ENCODE results near the gene PPP2R2B. TPM values are rescaled to one million over a fixed set of nuclear protein-coding genes. Genes with fewer than 3 reads are reported as not detected.

PPP2R2B gene
- total and polyA plus RNA-seq, 3 donors from 2014 or later: 9.8 to 36.6 (median 32.0) TPM

DNA sequence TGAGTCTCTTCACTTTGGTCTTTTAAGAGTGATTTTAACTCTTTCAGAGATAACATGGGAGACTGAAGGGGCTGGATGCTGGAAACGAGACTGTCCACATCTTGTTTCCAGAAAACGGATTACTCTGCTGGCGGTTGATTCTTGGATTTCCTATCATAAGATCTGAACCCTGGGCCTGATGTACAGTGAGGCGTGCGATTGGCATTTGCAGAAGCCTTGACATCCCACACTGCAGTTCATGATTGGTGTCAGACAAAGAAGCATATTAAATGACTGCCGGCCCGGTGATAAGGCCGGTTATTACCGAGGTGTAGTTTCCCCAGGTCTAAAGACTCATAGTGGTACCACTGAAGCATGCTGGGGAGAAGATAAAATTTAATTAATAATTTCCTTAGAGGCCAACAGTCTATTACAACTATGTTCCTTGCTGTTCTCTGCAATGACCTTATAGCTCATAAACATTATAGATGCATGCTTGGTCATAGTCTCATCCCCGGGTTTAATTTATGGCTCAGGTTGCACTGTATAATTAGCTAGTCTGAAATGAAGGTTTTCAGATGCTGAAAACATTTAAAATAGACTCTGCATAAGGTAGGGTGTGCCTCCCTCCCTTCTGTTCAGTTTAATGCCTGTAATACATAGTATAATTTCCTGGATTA, 99.2 kb downstream of the PPP2R2B start:
- Histone ChIP-seq H3K4me1 (no peaks in the 10 kb centered on the region), H3K27ac (no peak overlapping the region), H3K36me3 (ENCODE audit: low read depth, missing control alignments) (no peaks in the 10 kb centered on the region), H3K27me3 (no peaks in the 10 kb centered on the region), H3K9me3 (no peaks in the 10 kb centered on the region), H3K4me3 (no peak overlapping the region)
- intact Hi-C loops (cut with DNase I; ENCODE audit: low total_unique reads): no loop called here
- TF ChIP-seq, protein P1, sequence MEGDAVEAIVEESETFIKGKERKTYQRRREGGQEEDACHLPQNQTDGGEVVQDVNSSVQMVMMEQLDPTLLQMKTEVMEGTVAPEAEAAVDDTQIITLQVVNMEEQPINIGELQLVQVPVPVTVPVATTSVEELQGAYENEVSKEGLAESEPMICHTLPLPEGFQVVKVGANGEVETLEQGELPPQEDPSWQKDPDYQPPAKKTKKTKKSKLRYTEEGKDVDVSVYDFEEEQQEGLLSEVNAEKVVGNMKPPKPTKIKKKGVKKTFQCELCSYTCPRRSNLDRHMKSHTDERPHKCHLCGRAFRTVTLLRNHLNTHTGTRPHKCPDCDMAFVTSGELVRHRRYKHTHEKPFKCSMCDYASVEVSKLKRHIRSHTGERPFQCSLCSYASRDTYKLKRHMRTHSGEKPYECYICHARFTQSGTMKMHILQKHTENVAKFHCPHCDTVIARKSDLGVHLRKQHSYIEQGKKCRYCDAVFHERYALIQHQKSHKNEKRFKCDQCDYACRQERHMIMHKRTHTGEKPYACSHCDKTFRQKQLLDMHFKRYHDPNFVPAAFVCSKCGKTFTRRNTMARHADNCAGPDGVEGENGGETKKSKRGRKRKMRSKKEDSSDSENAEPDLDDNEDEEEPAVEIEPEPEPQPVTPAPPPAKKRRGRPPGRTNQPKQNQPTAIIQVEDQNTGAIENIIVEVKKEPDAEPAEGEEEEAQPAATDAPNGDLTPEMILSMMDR (IDR thresholded peaks at IDR 0.05): no peak
- TF ChIP-seq POLR2A (IDR thresholded peaks at IDR 0.05): no peak
- 47 to 60% methylated on average over 10 of the region's 10 CpGs for WGBS, 2 donors
- DNase-seq: no peak

DNA sequence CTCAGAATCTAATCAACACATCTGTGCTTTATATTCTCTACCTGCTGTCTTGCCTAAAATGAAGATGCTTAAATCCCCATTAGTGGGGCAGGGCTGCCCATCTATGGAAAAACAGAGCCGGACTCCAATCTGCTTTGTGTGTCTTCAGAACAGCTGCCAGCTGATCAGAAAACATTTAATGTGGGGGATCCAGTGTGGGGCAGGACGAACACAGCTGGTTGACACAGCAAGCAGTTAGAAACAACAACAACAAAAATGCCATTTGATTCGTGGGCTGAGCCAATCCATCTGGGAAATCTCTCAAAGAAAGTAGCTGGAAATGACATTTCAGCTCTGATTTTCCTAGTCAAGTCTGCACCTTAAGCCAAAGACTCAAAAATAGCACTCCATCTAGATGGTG, 99.8 kb downstream of the PPP2R2B start:
- no peaks in the 10 kb centered on the region for H3K36me3 ChIP-seq (ENCODE audit: low read depth, missing control alignments)
- DNase-seq: no peak
- WGBS, 2 donors: 33 to 44% methylated on average over 3 of the region's 3 CpGs
- H3K4me1 ChIP-seq: no peaks in the 10 kb centered on the region
- TF ChIP-seq, protein P1 (IDR thresholded peaks at IDR 0.05): no peak
- TF ChIP-seq POLR2A (IDR thresholded peaks at IDR 0.05): no peak
- no peaks in the 10 kb centered on the region for H3K9me3 ChIP-seq
- intact Hi-C loops (cut with DNase I; ENCODE audit: low total_unique reads): no loop called here
- H3K4me3 ChIP-seq: no peak overlapping the region
- no peaks in the 10 kb centered on the region for H3K27me3 ChIP-seq
- no peak overlapping the region for H3K27ac ChIP-seq

DNA sequence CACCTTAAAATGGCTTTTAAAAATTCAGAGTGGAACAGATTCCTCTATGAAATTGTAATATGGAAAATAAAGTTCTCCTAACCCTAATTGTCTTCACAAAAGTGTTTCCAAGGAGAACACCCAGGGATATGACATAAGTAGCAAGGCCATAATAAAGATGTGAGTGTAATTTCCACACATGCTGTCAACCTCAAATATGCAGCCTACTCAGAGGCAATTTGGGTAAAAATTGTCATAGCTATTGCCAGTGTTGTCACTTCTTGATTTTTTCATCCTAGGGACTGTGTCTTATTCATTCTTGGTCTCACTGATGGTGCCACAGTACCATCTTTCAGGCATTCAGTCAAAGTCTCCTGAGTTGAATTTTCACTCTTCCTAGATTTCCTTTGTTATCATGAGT, 100.3 kb downstream of the PPP2R2B start:
- Histone ChIP-seq H3K36me3 (ENCODE audit: low read depth, missing control alignments) (no peaks in the 10 kb centered on the region), H3K4me1 (no peaks in the 10 kb centered on the region), H3K9me3 (no peaks in the 10 kb centered on the region), H3K4me3 (no peak overlapping the region), H3K27ac (no peak overlapping the region), H3K27me3 (no peaks in the 10 kb centered on the region)
- TF ChIP-seq, protein P1 (IDR thresholded peaks at IDR 0.05): no peak
- TF ChIP-seq POLR2A (IDR thresholded peaks at IDR 0.05): no peak
- intact Hi-C loops (cut with DNase I; ENCODE audit: low total_unique reads): no loop called here
- no peak for DNase-seq

DNA sequence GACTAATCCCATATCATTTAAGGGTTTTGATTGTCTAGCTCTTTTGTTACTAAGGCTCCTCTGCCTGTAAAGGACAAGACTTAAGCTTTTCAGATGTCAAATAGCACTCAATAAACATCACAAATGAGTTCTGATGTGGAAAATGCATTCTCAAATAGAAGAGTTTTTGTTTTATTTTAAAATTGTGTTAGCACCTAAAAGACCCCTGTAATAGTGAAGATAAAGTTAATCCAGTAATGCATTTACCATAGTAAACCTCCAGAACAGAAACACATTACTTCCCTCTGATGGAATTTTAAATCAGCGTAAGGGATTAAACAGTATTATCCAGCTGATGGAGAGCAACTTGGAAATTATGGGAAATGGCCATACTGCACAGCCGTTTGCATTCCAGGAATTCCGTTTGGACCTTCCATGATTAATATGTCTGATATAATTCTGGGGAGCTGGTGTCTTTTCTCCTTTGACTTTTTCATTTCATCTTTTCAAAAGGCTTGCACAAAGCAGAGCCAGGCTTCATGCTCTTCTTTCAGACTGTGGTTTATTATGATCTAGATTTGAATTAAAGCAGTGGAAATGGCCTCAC, 105.6 kb downstream of the PPP2R2B start:
- no peak for DNase-seq
- H3K36me3 ChIP-seq (ENCODE audit: low read depth, missing control alignments): no peaks in the 10 kb centered on the region
- no peaks in the 10 kb centered on the region for H3K9me3 ChIP-seq
- no peaks in the 10 kb centered on the region for H3K27me3 ChIP-seq
- H3K27ac ChIP-seq: no peak overlapping the region
- no peaks in the 10 kb centered on the region for H3K4me1 ChIP-seq
- intact Hi-C loops (cut with DNase I; ENCODE audit: low total_unique reads): no loop called here
- H3K4me3 ChIP-seq: no peak overlapping the region
- 33 to 50% methylated on average over 3 of the region's 3 CpGs for WGBS, 2 donors
- TF ChIP-seq, protein P1 (IDR thresholded peaks at IDR 0.05): no peak
- no peak for TF ChIP-seq POLR2A (IDR thresholded peaks at IDR 0.05)

DNA sequence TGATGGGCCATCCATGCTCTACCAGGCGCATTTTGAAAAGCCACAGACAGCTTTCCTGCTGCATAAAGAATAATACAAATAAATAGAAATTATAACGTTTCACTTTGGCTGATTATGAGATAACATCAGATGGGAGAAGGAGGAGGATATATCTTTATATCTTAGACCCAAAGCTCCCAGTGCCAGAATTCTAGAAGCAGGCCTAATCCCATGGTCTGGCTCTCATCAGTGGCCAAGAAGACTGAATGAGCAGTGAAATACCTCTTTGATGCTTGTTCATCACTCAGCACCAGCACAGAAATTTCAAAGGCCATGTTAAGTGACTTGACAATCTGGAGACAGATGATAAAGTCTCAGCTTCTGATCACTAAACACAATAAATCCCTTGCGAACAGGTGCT, 107.6 kb downstream of the PPP2R2B start:
- WGBS, 2 donors: 79 to 82% methylated on average over 3 of the region's 3 CpGs
- Histone ChIP-seq H3K36me3 (ENCODE audit: low read depth, missing control alignments) (no peaks in the 10 kb centered on the region), H3K4me3 (no peak overlapping the region), H3K9me3 (no peaks in the 10 kb centered on the region), H3K27me3 (no peaks in the 10 kb centered on the region), H3K4me1 (no peaks in the 10 kb centered on the region), H3K27ac (no peak overlapping the region)
- no peak for TF ChIP-seq POLR2A (IDR thresholded peaks at IDR 0.05)
- TF ChIP-seq, protein P1 (IDR thresholded peaks at IDR 0.05): no peak
- intact Hi-C loops (cut with DNase I; ENCODE audit: low total_unique reads): no loop called here
- no peak for DNase-seq

Data from testis (tissue), 3 donors.